HL-60 (cell line): ENCODE results near the gene MXD3.
A peak's percentile ranks its signal among the peaks of the same experiment; 100 is the strongest.

ENCODE experiments used
- DNase-seq, 2 experiments: peaks; one replicate each; pipeline ENCODE4 v3.0.0-alpha.2; 2010 to 2020; ENCODE audit warnings: low read depth in 1 of 2, low spot score in 1 of 2
- H3K27ac ChIP-seq: fragments of 250-450 bp; sonication (Bioruptor Pico); replicated peaks from 2 replicates; pipeline ENCODE4 v1.5.1; 2020; ENCODE audit warnings: mild to moderate bottlenecking, moderate library complexity
- H3K27me3 ChIP-seq: fragments of 250-450 bp; sonication (Bioruptor Pico); 2 replicates; pipeline ENCODE4 v1.5.1; 2021; ENCODE audit warnings: mild to moderate bottlenecking, moderate library complexity; ENCODE audit not compliant: insufficient read depth, poor library complexity, severe bottlenecking
- H3K4me3 ChIP-seq: replicated peaks from 2 replicates; pipeline ENCODE4 v1.5.1; 2011; ENCODE audit warnings: mild to moderate bottlenecking, control low read depth, low read length; ENCODE audit not compliant: insufficient read depth
- CTCF ChIP-seq: IDR thresholded peaks from one replicate; pipeline ENCODE4 v1.5.1; 2011; ENCODE audit warnings: low read length, control low read depth, inconsistent platforms; ENCODE audit not compliant: insufficient read depth
- GABPA ChIP-seq: IDR thresholded peaks from 2 replicates; pipeline ENCODE4 v1.6.1; 2012; ENCODE audit warnings: low read depth
- POLR2AphosphoS5 ChIP-seq: IDR thresholded peaks from 2 replicates; pipeline ENCODE4 v1.6.1; 2012; ENCODE audit warnings: low read depth
- REST ChIP-seq: IDR thresholded peaks from 2 replicates; pipeline ENCODE4 v1.6.1; 2012; ENCODE audit warnings: low read depth; ENCODE audit not compliant: insufficient replicate concordance
- SPI1 ChIP-seq: IDR thresholded peaks from 2 replicates; pipeline ENCODE4 v1.6.1; 2012; ENCODE audit warnings: low read depth, mild to moderate bottlenecking, borderline replicate concordance

Gene MXD3

GRCh38 chr5:177354711-177355110 is 43.0 kb upstream of the MXD3 start:
- TF ChIP-seq POLR2AphosphoS5: no peak
- peak; percentile 30; the same call in 1 of the 2 replicates for TF ChIP-seq SPI1
- no peak for TF ChIP-seq REST

DNA sequence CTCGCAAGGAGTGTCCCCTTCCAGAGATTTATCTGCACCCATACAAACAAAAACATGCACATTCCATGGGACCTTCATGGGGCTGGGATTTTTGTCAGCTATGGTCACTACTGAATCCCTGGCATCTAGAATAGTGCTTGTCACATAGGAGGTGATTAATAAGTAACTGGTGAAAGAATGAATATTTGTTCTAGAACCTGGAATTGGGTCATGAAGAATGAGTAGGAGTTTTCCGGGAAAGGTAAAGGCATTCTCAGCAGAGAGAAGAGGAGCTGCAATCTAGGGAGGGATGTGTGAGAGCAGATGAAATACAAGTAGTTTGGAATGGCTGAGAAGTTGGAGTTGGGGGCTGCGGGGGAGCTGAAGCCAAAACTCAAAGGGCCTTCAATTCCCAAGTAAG is 42.6 kb upstream of the MXD3 start:
- no peak for DNase-seq
- TF ChIP-seq GABPA (no peak), REST (no peak), CTCF (no peak)

More at GRCh38 chr5:177354711-177355110, 43.0 kb upstream of the MXD3 start:
- Histone ChIP-seq H3K27ac (no peak overlapping the region), H3K27me3 (no peaks in the 10 kb centered on the region), H3K4me3 (no peak overlapping the region)
- DNase-seq: peak in 1 of 2 experiments; percentile 38

GRCh38 chr5:177353093-177353492 is 41.4 kb upstream of the MXD3 start:
- TF ChIP-seq GABPA (no peak), SPI1 (peak; percentile 90)
- Histone ChIP-seq H3K27me3 (no peaks in the 10 kb centered on the region), H3K4me3 (no peak overlapping the region), H3K27ac (peak overlapping the region; percentile 99)
- peak in 1 of 2 experiments; percentile 63 for DNase-seq

More for the DNA sequence above, 42.6 kb upstream of the MXD3 start:
- Histone ChIP-seq H3K27ac (no peak overlapping the region), H3K27me3 (no peaks in the 10 kb centered on the region), H3K4me3 (no peak overlapping the region)

DNA sequence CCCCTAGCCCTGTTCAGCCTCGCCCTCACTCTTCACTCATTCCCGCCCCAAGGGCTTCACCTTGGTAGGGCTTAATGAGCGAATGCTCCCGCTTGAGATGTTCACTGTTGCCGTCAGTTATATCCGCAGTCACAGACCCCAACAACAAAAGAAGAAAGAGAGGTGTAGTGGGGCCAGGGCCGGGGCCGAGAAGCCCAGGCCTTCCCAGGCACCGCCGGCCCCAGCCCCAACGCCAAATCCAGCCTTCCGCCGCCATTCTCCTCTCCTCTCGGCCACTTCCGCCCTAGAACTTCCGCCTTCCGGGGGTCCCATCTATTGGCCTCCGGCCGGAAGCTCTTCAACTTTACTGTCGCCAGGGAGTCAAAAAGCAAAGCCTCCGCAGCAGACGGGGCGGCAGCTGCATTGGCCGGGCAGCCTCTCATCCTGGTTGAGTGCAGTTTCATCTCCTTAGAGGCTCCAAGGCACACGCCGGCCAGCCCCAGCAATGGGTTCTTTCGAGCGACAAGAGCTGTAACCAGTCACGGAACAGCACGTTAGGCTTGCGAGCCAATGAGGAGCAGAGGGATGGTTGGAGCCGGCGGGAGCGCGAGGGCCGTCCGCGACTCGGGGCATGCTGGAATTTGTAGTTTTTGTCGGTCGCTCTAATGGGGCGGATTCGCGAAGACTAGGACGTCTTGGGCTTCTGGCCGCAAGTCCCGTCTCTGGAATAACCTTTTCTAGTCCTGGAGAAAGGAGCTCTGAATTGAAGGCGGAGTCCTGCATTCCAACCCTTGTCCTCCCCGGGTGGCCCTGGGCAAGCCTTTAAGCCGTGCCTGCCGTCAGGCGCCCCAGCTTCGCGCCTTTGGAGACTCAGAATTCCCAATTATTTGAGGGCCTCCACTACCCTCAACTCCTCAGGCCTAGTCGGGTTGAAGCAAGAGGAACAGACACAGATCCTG is 40.0 kb upstream of the MXD3 start, which contains the start of gene LMAN2:
TSS of gene LMAN2 (minus strand) at position 277 of the 938 bp plus-strand sequence. CDS start at position 256, 21 bp downstream.
- Histone ChIP-seq H3K27me3 (no peaks in the 10 kb centered on the region), H3K27ac (peak within 1 kb of the TSS; percentile 99), H3K4me3 (peak within 1 kb of the TSS; percentile 90)
- TF ChIP-seq POLR2AphosphoS5: peak; percentile 90
- TF ChIP-seq CTCF: no peak
- TF ChIP-seq REST: peak; percentile 50
- peak; percentile 99 for TF ChIP-seq GABPA
- TF ChIP-seq SPI1: peak; percentile 71; the same call in 1 of the 2 replicates
- peak; percentile 88 to 97 for DNase-seq
